Heart left ventricle (tissue), 13 donors: ENCODE data around the gene TM9SF4.

Source experiments
- CTCF ChIP-seq, 12 donors: fragments of 200-600 bp; sonication (generic) in 4 of 12; IDR thresholded peaks; one replicate each; pipeline versions ENCODE4 v1.5.0 to v1.8.0; 2018 to 2022; ENCODE audit warnings: antibody characterized with exemption in 12 of 12, mild to moderate bottlenecking in 5 of 12
- POLR2A ChIP-seq, 2 donors: fragments of 450-650 bp; IDR thresholded peaks; one replicate each; pipeline ENCODE4 v1.6.1; 2017; ENCODE audit warnings: antibody characterized with exemption in 2 of 2, mild to moderate bottlenecking in 2 of 2, moderate library complexity in 2 of 2
- donor health status: ischemic (EF 13 %, LVEDD 7.1; RV severe dilation, severe dysfunction).
- donor health status: DM: no; HTN: yes; CAD: no.
- donor health status: DM: no; HTN: no; CAD: no.
- donor health status: ischemic (EF 25% LVEDD 6.9; RV normal size, moderate dysfunction).
- donor health status: ischemic (EF 25% LVEDD 5.7; RV mildly dilated, moderate dysfunction).
- donor health status: ischemic (EF 35%, LVEDD 5.7; RV mildly dilated, moderate dysfunction).
- donor health status: nonischemic (EF 11% LVEDD 7.7; RV severe dilation, severe dysfunction).
- donor health status: DM: yes; HTN: yes; CAD: no.
- donor health status: PGD.
- donor health status: ischemic (EF 29% LVEDD 5.4; RV normal size, mild dysfunction).
- donor health status: nonischemic (EF 23%, LVEDD 6.1; RV moderate dilation, normal function).

- TF ChIP-seq POLR2A (IDR thresholded peaks at IDR 0.05) (no peak), CTCF (IDR thresholded peaks at IDR 0.05) (no peak)
Measured at GRCh38 chr20:32108814-32109391, 611 bp upstream of the TM9SF4 start.
